Rectal smooth muscle tissue (tissue), 1 donor: ENCODE data around the gene SLC43A3.

Experiments used
- H3K27ac ChIP-seq: one replicate; pipeline ENCODE4 v1.7.0; 2013; ENCODE audit warnings: low read depth, low read length, inconsistent platforms
- H3K27me3 ChIP-seq: one replicate; pipeline ENCODE4 v1.7.0; 2013; ENCODE audit warnings: low read length; ENCODE audit not compliant: control insufficient read depth, insufficient read depth
- H3K36me3 ChIP-seq: one replicate; pipeline ENCODE4 v1.7.0; 2013; ENCODE audit warnings: low read length; ENCODE audit not compliant: control insufficient read depth, insufficient read depth
- H3K4me1 ChIP-seq: one replicate; pipeline ENCODE4 v1.7.0; 2013; ENCODE audit warnings: low read length; ENCODE audit not compliant: control insufficient read depth, insufficient read depth
- H3K4me3 ChIP-seq: one replicate; pipeline ENCODE4 v1.7.0; 2013; ENCODE audit warnings: low read length
- H3K9ac ChIP-seq: one replicate; pipeline ENCODE4 v1.7.0; 2013; ENCODE audit warnings: low read length

SLC43A3 gene

DNA sequence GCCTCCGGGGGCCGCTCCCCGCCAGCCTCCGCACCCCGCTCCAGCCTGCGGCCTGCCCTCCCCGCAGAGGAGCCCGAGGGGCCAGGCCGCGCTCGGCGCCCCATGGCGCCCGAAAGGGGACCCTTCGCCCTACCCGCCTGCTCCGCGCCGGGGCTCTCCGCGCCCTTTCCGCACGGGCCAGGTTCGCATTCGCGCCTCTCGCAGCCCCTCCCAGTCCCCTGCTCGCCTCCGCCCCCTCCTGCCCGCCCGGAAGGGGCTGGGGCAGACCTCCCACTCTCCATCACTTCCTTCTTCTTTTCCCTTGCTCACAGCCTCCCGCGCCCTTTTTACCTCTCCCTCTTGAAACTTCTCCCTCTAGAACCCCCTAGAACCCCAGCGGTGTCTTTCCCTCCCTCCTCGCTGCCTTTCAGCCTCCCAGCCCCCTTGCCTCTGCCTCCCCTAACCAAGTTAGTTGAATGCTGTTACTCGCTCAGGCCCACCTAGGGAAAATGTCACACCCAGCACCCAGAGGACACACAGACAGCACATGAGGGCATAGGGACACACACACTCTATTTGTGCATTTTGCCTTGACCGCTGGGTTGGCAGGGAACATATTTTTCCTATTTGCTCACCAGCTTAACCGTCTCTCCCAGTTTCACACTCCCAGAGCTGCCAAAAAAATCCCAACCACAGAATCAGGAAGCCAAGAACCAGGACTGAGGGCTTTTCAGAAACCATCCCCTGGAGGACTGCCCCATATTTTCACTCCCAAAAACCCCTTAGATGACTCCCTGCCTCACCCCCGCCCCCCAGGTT lies at the start of gene SLC43A3:
SLC43A3 (minus strand) TSS at position 193 of the 798 bp plus-strand sequence. CDS start 949 bp downstream, outside the sequence.
- Histone ChIP-seq H3K27ac (peak within 1 kb of the TSS; percentile 75), H3K4me3 (peak within 1 kb of the TSS; percentile 64), H3K4me1 (peaks cover 17% of the 10 kb centered on the region), H3K36me3 (no peaks in the 10 kb centered on the region), H3K9ac (peak within 1 kb of the TSS; percentile 32), H3K27me3 (no peaks in the 10 kb centered on the region)

DNA sequence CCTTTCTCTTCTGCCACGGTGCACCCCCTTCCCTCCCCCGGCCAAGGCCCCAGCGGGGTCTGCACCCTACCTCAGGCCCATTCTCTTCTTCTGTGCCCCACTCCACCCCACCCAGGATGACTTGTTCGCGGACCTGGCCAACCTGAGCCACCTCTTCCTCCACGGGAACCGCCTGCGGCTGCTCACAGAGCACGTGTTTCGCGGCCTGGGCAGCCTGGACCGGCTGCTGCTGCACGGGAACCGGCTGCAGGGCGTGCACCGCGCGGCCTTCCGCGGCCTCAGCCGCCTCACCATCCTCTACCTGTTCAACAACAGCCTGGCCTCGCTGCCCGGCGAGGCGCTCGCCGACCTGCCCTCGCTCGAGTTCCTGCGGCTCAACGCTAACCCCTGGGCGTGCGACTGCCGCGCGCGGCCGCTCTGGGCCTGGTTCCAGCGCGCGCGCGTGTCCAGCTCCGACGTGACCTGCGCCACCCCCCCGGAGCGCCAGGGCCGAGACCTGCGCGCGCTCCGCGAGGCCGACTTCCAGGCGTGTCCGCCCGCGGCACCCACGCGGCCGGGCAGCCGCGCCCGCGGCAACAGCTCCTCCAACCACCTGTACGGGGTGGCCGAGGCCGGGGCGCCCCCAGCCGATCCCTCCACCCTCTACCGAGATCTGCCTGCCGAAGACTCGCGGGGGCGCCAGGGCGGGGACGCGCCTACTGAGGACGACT lies 49.3 kb upstream of the SLC43A3 start:
- H3K36me3 ChIP-seq = no peaks in the 10 kb centered on the region
- H3K27ac ChIP-seq = no peak overlapping the region
- H3K4me3 ChIP-seq = peak overlapping the region; percentile 61
- peaks cover 3% of the 10 kb centered on the region for H3K4me1 ChIP-seq
- H3K27me3 ChIP-seq = peaks cover 5% of the 10 kb centered on the region
- H3K9ac ChIP-seq = no peak overlapping the region

DNA sequence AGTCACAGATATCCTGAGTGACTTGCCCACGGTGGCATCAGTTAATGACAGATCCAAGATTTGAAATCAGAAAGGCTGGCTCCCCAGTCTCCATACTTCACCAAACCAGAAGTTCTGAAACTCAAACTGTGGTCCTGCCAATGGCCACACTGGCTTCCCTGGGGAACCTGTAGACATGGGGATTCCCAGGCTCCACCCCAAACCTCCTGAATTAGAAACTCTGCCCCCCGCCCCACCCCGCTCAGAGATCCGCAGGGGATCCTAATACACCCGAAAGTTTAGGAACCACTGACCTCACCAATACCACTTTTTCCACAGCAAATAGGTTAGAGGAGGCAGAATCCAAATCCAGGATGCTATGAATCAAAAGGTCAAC lies 48.7 kb upstream of the SLC43A3 start:
- peak overlapping the region; percentile 61 for H3K4me3 ChIP-seq
- no peak overlapping the region for H3K9ac ChIP-seq
- H3K27me3 ChIP-seq = peaks cover 5% of the 10 kb centered on the region

GRCh38 chr11:57475191-57475590 lies 48.3 kb upstream of the SLC43A3 start:
- H3K9ac ChIP-seq = no peak overlapping the region
- H3K27ac ChIP-seq = no peak overlapping the region
- H3K27me3 ChIP-seq = peaks cover 5% of the 10 kb centered on the region
- H3K36me3 ChIP-seq = no peaks in the 10 kb centered on the region
- peaks cover 3% of the 10 kb centered on the region for H3K4me1 ChIP-seq
- H3K4me3 ChIP-seq = no peak overlapping the region

More for the DNA sequence above, 48.7 kb upstream of the SLC43A3 start:
- Histone ChIP-seq H3K27ac (no peak overlapping the region), H3K36me3 (no peaks in the 10 kb centered on the region), H3K4me1 (peaks cover 3% of the 10 kb centered on the region)

GRCh38 chr11:57474803-57475115 lies 47.8 kb upstream of the SLC43A3 start:
- Histone ChIP-seq H3K36me3 (no peaks in the 10 kb centered on the region), H3K27me3 (peaks cover 5% of the 10 kb centered on the region), H3K27ac (no peak overlapping the region), H3K4me1 (peaks cover 3% of the 10 kb centered on the region), H3K4me3 (no peak overlapping the region), H3K9ac (no peak overlapping the region)

DNA sequence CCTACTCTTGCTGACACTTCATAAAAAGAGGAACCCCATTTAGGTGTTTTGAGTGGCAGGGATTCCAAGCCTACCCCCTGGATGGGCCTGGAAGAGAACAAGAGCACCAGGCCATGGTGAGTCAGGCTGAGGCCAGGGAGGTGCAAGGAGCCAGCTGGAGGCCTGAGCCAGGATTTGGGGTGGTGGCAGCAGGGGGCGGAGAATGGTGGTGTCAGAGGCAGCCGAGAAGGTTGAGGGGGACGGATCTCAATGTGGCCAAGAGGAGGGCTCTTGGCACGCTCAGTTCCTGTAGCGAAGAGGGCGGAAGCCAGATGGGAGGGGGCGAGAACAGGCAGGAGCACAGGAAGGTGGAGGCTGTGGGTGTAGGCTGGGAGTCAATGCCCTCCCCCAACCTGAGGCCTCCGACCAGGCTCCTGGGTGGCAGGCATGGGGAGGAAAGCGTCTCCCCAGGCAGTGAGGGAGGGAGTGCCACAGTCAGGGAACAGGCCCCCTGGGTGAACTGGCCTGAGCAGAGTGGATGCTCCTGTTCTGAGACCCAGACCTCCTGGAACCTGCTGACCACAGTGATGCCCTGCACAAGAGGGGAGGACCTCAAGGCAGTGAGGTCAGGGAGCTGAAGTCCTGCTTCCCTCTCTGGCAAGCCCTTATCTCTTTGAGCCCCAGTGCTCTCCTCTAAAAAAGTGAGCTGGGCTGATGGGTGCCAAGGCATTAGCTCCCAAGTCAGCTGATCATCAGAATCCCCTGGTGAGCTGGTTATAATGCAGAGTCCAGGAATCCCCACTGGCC lies 47.3 kb upstream of the SLC43A3 start:
- peaks cover 3% of the 10 kb centered on the region for H3K4me1 ChIP-seq
- no peak overlapping the region for H3K27ac ChIP-seq
- H3K9ac ChIP-seq = no peak overlapping the region
- H3K4me3 ChIP-seq = no peak overlapping the region
- H3K27me3 ChIP-seq = peaks cover 5% of the 10 kb centered on the region
- H3K36me3 ChIP-seq = no peaks in the 10 kb centered on the region

- H3K4me3 ChIP-seq = no peak overlapping the region
- H3K36me3 ChIP-seq = no peaks in the 10 kb centered on the region
- no peak overlapping the region for H3K27ac ChIP-seq
- H3K4me1 ChIP-seq = peaks cover 3% of the 10 kb centered on the region
- H3K9ac ChIP-seq = no peak overlapping the region
- peaks cover 3% of the 10 kb centered on the region for H3K27me3 ChIP-seq
These were observed 46.4 kb upstream of the SLC43A3 start for GRCh38 chr11:57473285-57473841.

DNA sequence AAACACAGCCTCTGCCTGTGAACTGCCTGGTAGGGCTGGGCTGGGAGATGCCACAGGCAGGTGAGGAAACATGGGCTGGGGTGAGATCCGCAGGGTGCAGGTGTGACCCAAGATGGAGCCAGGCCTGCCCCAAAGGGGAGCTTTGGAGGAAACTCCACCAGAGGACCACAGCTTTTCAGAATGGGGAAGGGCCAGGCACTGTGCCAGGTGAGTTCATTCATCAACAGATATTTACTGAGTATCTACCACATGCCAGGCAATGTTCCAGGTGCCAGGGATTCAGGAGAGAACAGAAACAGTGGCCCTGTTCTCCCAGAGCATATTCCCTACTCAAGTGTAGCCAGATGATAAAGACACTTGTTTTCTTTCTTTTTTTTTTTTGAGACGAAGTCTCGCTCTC lies 44.6 kb upstream of the SLC43A3 start:
- H3K36me3 ChIP-seq = no peaks in the 10 kb centered on the region
- no peak overlapping the region for H3K27ac ChIP-seq
- H3K9ac ChIP-seq = no peak overlapping the region
- peaks cover 3% of the 10 kb centered on the region for H3K27me3 ChIP-seq
- H3K4me1 ChIP-seq = peaks cover 3% of the 10 kb centered on the region
- H3K4me3 ChIP-seq = no peak overlapping the region

GRCh38 chr11:57469268-57469667 lies 42.3 kb upstream of the SLC43A3 start:
- H3K4me3 ChIP-seq = no peak overlapping the region
- H3K27ac ChIP-seq = no peak overlapping the region
- H3K9ac ChIP-seq = no peak overlapping the region
- H3K36me3 ChIP-seq = no peaks in the 10 kb centered on the region
- H3K27me3 ChIP-seq = no peaks in the 10 kb centered on the region
- H3K4me1 ChIP-seq = no peaks in the 10 kb centered on the region

GRCh38 chr11:57468276-57468675 lies 41.4 kb upstream of the SLC43A3 start:
- Histone ChIP-seq H3K36me3 (no peaks in the 10 kb centered on the region), H3K4me3 (no peak overlapping the region), H3K27me3 (no peaks in the 10 kb centered on the region), H3K4me1 (no peaks in the 10 kb centered on the region), H3K27ac (no peak overlapping the region), H3K9ac (no peak overlapping the region)

- H3K27me3 ChIP-seq = peaks cover 2% of the 10 kb centered on the region
- H3K27ac ChIP-seq = no peak overlapping the region
- H3K4me3 ChIP-seq = no peak overlapping the region
These were observed 40.7 kb upstream of the SLC43A3 start for GRCh38 chr11:57467508-57468157.

GRCh38 chr11:57466680-57467079 lies 39.8 kb upstream of the SLC43A3 start:
- no peak overlapping the region for H3K9ac ChIP-seq
- H3K27ac ChIP-seq = no peak overlapping the region
- H3K4me1 ChIP-seq = no peaks in the 10 kb centered on the region
- no peaks in the 10 kb centered on the region for H3K36me3 ChIP-seq
- peaks cover 5% of the 10 kb centered on the region for H3K27me3 ChIP-seq
- no peak overlapping the region for H3K4me3 ChIP-seq

More at GRCh38 chr11:57467508-57468157, 40.7 kb upstream of the SLC43A3 start:
- Histone ChIP-seq H3K9ac (no peak overlapping the region), H3K4me1 (no peaks in the 10 kb centered on the region), H3K36me3 (no peaks in the 10 kb centered on the region)
